Skeletal muscle tissue (tissue), 4 donors: Measurements from ENCODE around the gene LAPTM4A. TPM values are rescaled to one million over a fixed set of nuclear protein-coding genes. Genes with fewer than 3 reads are reported as not detected.
A peak's percentile ranks its signal among the peaks of the same experiment; 100 is the strongest.

ENCODE experiments used
- H3K27ac ChIP-seq: one replicate; pipeline ENCODE4 v1.7.0; 2013; ENCODE audit warnings: mild to moderate bottlenecking, low read depth, low read length, inconsistent platforms
- H3K27me3 ChIP-seq, 3 donors: one replicate each; pipeline ENCODE4 v1.7.0; 2013; ENCODE audit warnings: low read length in 3 of 3; ENCODE audit not compliant: control insufficient read depth in 3 of 3, insufficient read depth in 3 of 3
- H3K36me3 ChIP-seq, 3 donors: one replicate each; pipeline ENCODE4 v1.7.0; 2013; ENCODE audit warnings: low read length in 3 of 3; ENCODE audit not compliant: control insufficient read depth in 3 of 3, insufficient read depth in 3 of 3
- H3K4me1 ChIP-seq, 3 donors: one replicate each; pipeline ENCODE4 v1.7.0; 2013; ENCODE audit warnings: low read length in 3 of 3, mild to moderate bottlenecking in 3 of 3; ENCODE audit not compliant: control insufficient read depth in 3 of 3, insufficient read depth in 3 of 3
- H3K4me3 ChIP-seq, 3 donors: one replicate each; pipeline ENCODE4 v1.7.0; 2013; ENCODE audit warnings: low read length in 3 of 3
- H3K9ac ChIP-seq, 3 donors: one replicate each; pipeline ENCODE4 v1.7.0; 2013; ENCODE audit warnings: low read length in 3 of 3, mild to moderate bottlenecking in 3 of 3, moderate library complexity in 2 of 3, low read depth in 1 of 3
- H3K9me3 ChIP-seq, 3 donors: one replicate each; pipeline ENCODE4 v1.7.0; 2013; ENCODE audit warnings: low read length in 3 of 3; ENCODE audit not compliant: control insufficient read depth in 3 of 3
- total RNA-seq: library from RNA; depleted of rRNA; stranded (reverse); fragments of >200 nt; gene quantifications from one replicate; pipeline ENCODE4 v1.2.3, GENCODE V29; 2014
- donor health status: Osteomylitis.

The LAPTM4A gene
- total RNA-seq, 1 donor from 2014 or later: 269 TPM

DNA sequence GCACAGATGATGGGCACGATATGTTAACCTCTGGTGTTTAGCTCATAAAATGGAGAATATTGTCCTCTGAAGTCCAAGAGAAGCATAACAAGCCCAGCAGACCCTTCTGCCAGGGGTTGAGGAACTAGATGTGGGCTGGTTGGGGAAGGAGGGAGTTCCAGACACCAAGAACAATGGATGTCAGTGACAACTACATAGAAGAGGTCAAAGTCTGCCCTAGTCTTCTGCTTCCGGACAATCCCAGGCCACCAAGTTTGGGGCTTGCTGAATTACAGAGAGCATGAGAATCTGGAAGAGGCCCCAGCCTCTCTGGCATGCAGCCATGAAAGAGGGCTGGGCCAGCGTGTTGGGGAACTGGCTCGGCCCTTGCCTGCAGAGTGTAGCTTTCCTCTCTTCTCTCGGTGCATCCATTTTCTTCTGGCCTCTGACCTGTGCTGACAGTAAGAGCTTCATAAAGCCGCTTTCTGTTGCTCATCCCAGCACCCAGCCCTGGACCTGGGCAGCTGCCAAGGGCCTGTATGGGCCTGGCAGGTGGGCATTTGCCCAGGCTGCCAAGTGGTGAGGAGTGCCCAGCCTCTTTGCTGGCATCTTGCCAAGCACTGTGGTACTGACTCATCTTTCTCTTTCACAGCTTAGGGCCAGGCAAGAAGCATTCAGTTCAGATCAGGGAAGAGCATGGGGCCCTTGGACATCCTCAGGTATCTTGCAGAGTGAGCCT, 14.6 kb upstream of the LAPTM4A start:
- Histone ChIP-seq H3K4me3 (no peak overlapping the region), H3K27me3 (no peaks in the 10 kb centered on the region), H3K27ac (peak overlapping the region; percentile 16), H3K9ac (no peak overlapping the region), H3K9me3 (no peaks in the 10 kb centered on the region), H3K36me3 (no peaks in the 10 kb centered on the region), H3K4me1 (peaks cover 12 to 22% (median 12%) of the 10 kb centered on the region in 3 donors)

DNA sequence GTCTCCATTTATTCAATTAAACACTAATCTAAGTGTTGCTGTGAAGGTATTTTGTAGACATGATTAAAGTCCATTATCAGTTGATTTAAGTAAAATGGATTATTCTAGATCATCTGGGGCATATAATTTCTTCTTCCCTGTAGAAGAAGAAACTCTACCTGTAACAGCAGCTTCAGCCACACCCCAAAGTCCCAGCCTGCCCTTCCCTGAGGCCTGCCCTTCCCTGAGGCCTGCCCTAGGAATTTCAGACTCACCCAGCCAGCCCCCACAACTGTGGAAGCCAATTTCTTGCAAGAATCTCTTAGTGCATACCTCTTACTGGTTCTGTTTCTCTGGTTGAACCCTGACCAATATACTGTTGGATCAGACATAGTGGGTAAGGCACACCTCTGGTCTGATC, 13.4 kb upstream of the LAPTM4A start:
- no peaks in the 10 kb centered on the region for H3K27me3 ChIP-seq
- H3K4me1 ChIP-seq: peaks cover 12 to 22% (median 12%) of the 10 kb centered on the region in 3 donors
- no peaks in the 10 kb centered on the region for H3K36me3 ChIP-seq
- no peaks in the 10 kb centered on the region for H3K9me3 ChIP-seq
- no peak overlapping the region for H3K27ac ChIP-seq
- no peak overlapping the region for H3K9ac ChIP-seq
- no peak overlapping the region for H3K4me3 ChIP-seq

DNA sequence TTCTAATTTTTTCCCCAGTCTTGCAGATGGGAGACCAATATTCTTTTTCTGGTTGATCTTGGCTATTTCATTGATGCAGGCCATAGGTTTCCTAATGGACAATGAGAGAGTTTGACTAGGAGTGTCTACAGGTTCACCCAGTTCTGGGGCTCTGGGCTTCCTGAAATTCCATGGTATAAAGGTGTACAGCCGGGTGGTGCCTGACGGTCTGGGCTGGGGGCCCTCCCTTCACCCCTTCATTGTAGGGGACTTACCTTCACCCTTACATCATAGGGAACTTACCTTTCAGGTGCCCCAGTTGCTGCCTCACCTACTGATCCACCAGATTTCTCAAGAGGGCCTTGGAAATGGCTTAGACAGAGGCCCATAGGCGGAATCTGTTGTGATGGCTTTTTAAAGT, 13.0 kb upstream of the LAPTM4A start:
- H3K4me1 ChIP-seq: peaks cover 12 to 22% (median 12%) of the 10 kb centered on the region in 3 donors
- no peak overlapping the region for H3K27ac ChIP-seq
- H3K9me3 ChIP-seq: no peaks in the 10 kb centered on the region
- no peaks in the 10 kb centered on the region for H3K27me3 ChIP-seq
- no peaks in the 10 kb centered on the region for H3K36me3 ChIP-seq
- no peak overlapping the region for H3K4me3 ChIP-seq
- no peak overlapping the region for H3K9ac ChIP-seq

DNA sequence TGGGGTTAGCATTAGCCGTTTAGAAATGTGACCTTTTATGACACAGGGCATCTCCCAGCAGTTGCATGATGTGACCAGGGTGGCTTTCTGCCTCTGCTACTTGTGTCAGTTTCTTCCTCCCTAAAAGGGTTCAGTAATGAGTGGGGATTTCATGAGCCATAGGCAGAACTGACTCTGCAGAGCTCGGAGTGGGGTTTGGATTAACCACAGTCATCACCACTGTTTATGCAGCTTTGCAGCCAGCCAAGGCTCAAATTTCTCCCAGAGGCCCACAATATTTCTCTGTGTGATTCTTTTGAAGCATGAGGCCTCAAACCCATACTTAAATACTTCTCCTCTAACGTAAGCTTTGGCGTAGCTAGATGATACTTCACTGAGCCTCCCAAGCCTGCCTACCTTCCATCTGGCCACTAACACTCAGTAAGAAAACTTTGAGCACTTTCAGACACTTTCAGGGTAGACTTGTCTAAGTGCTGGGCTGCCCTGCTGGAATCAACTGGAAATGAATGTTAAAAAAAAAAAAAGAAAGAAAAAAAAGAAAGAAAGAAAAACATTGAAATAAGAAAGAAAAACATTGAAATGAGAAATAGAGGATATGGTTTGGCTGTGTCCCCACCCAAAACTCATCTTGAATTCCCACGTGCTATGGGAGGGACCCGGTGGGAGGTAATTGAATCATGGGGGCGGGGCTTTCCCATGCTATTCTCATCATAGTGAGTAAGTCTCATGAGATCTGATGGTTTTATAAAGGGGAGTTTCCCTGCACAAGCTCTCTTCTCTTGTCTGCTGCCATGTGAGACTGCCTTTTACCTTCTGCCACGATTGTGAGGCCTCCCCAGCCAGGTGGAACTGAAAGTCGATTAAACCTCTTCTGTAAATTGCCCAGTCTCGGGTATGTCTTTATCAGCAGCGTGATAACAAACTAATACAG, 11.5 kb upstream of the LAPTM4A start:
- no peak overlapping the region for H3K9ac ChIP-seq
- H3K4me1 ChIP-seq: peaks cover 7 to 22% (median 12%) of the 10 kb centered on the region in 3 donors
- no peaks in the 10 kb centered on the region for H3K36me3 ChIP-seq
- H3K9me3 ChIP-seq: no peaks in the 10 kb centered on the region
- peak overlapping the region; percentile 51 for H3K27ac ChIP-seq
- H3K27me3 ChIP-seq: no peaks in the 10 kb centered on the region
- H3K4me3 ChIP-seq: no peak overlapping the region

DNA sequence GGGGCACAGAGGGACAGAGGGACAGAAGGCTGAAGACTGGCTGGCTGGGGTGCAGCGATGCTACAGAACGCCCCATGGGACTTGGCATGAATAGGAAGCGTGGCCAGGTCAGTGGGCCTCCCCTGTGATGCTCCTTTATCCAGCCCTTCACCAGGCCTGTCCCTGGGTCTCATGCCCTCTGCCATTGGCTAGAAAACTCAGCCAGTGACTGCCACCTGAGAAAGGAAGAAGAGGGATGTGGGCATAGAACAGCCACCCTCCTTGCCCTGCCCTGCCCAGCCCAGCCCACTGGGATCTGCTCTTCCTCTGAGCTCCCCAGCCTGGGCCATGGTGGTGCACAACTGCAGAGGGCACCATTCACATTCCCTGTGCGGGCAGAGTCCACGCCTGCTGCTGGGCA, 10.5 kb upstream of the LAPTM4A start:
- H3K4me3 ChIP-seq: no peak overlapping the region
- H3K36me3 ChIP-seq: no peaks in the 10 kb centered on the region
- H3K9me3 ChIP-seq: no peaks in the 10 kb centered on the region
- H3K27ac ChIP-seq: no peak overlapping the region
- no peaks in the 10 kb centered on the region for H3K27me3 ChIP-seq
- H3K9ac ChIP-seq: no peak overlapping the region
- H3K4me1 ChIP-seq: peaks cover 7 to 22% (median 12%) of the 10 kb centered on the region in 3 donors

DNA sequence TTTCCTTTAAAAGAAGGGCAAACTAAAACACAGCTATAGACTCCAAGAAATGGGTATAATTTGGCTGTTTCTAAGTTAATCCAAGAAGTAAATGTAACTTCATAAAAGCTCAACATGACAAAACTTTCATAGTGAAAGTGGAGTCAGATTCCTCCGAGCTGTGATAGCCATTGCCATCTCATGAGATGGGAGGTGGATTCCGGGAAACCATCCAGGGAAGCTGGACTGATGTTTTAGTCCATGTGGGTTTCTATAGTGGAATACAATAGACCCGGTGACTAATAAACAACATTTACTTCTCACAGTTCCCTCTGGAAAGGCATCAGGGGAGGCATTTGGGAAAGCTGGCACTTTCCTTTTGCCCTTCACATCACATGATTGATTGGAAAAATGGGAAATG, 10.0 kb upstream of the LAPTM4A start:
- no peaks in the 10 kb centered on the region for H3K9me3 ChIP-seq
- H3K27me3 ChIP-seq: no peaks in the 10 kb centered on the region
- H3K9ac ChIP-seq: no peak overlapping the region
- no peak overlapping the region for H3K4me3 ChIP-seq
- H3K27ac ChIP-seq: no peak overlapping the region
- peaks cover 5 to 20% (median 11%) of the 10 kb centered on the region in 3 donors for H3K4me1 ChIP-seq
- H3K36me3 ChIP-seq: no peaks in the 10 kb centered on the region

DNA sequence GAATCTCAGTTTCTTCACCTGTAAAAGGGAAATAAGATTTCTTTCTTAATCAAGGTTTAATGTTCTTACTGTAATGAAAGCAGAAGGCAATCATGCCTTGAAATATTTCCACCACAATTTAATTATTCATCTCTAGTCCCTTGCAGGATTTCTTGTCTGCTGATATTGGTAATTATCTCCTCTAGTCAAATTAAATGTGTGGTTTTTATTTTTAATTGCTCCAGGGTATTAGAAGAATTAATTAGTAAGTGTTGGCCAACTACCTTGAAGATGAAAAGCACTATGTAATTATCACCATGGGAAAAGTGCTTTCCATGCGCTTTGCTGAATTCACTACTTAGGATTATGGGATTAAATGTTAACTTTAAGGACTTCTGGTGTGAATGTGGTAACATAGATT, 8.7 kb upstream of the LAPTM4A start:
- H3K36me3 ChIP-seq: no peaks in the 10 kb centered on the region
- H3K27ac ChIP-seq: no peak overlapping the region
- no peak overlapping the region for H3K4me3 ChIP-seq
- H3K9me3 ChIP-seq: no peaks in the 10 kb centered on the region
- no peaks in the 10 kb centered on the region for H3K27me3 ChIP-seq
- no peak overlapping the region for H3K9ac ChIP-seq
- peaks cover 0 to 12% (median 3%) of the 10 kb centered on the region in 3 donors for H3K4me1 ChIP-seq

DNA sequence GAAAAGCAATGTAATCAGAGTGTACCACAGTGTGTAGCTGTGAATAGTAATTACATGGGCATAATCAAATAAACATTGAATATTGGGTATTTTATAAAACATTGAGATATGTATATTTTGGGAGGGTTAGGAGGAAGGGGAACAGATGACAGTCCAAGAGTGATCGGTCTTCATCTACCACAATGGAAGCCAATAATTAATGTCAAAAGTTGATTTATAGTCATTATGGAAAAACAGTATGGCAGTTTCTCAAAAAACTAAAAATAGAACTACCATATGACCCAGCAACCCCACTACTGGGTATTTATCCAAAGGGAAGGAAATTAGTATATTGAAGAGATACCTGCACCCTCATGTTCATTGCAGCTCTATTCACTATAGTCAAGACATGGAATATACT, 5.8 kb upstream of the LAPTM4A start:
- no peaks in the 10 kb centered on the region for H3K36me3 ChIP-seq

DNA sequence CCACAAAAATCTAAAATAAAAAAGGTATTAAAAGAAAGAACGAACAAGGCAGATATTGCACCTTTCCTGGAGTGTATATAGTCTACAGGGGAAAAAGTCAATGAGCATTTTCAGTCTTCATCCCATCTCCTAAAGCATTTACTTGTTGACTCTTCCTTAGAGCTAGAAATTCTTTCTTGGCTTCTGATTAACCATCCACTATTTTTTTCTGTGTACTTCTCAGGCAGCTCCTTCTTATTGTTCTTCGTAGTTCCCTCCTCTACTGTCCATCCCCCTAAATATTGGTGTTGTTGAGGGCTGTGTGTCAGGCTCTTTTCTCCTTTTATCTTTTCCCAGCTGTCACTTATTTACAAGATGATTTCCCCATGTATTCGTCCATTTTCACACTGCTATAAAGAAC, 3.5 kb upstream of the LAPTM4A start:
- Histone ChIP-seq H3K27ac (no peak overlapping the region), H3K36me3 (no peaks in the 10 kb centered on the region), H3K4me3 (no peak overlapping the region), H3K9me3 (no peaks in the 10 kb centered on the region), H3K9ac (no peak overlapping the region), H3K27me3 (no peaks in the 10 kb centered on the region), H3K4me1 (peaks cover 2 to 15% (median 8%) of the 10 kb centered on the region in 3 donors)

More for the DNA sequence above, 5.8 kb upstream of the LAPTM4A start:
- H3K9me3 ChIP-seq: no peaks in the 10 kb centered on the region
- no peak overlapping the region for H3K27ac ChIP-seq
- H3K27me3 ChIP-seq: no peaks in the 10 kb centered on the region
- H3K9ac ChIP-seq: no peak overlapping the region
- no peak overlapping the region for H3K4me3 ChIP-seq
- peaks cover 3 to 10% (median 6%) of the 10 kb centered on the region in 3 donors for H3K4me1 ChIP-seq

DNA sequence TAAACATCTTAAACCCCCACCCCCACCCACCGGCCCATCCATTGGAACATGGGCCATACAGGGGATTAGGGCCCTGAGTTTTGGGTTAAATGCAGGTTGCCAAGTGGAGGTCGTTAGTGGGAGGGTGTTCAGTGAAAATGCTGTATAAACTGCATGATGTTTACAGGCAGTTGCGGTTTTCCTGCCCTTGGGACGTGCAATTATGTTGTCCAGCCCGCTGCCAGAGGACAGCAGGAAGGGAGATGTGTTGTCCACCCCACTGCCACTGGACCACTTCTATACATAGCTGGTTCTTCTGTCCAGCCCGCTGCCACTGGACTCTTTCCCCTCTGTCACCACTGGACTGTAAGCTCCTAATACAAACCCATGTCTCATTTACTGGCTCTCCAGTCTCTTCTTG, 2.7 kb upstream of the LAPTM4A start:
- Histone ChIP-seq H3K9me3 (no peaks in the 10 kb centered on the region), H3K36me3 (no peaks in the 10 kb centered on the region), H3K4me3 (no peak overlapping the region), H3K27me3 (no peaks in the 10 kb centered on the region), H3K27ac (no peak overlapping the region), H3K9ac (no peak overlapping the region), H3K4me1 (peaks cover 3 to 23% (median 12%) of the 10 kb centered on the region in 3 donors)
